ENCODE data around the gene ZNF550. TPM values are rescaled to one million over a fixed set of nuclear protein-coding genes. Genes with fewer than 3 reads are reported as not detected.
A peak's percentile ranks its signal among the peaks of the same experiment; 100 is the strongest.

Gene ZNF550
- total and polyA plus RNA-seq, 2 of the 13 experiments (the other 11 are each of a cell fraction or from before 2014, with no cell fraction given) = 8.6 to 9.1 TPM

- TF ChIP-seq ZNF710 (CRISPR knock-in tag; IDR thresholded peaks at IDR 0.05; ENCODE audit: borderline replicate concordance) (no peak), ZNF414 (CRISPR knock-in tag; IDR thresholded peaks at IDR 0.05) (no peak), LCORL (IDR thresholded peaks at IDR 0.05) (no peak), LCORL (CRISPR knock-in tag; IDR thresholded peaks at IDR 0.05) (no peak), WIZ (CRISPR knock-in tag; IDR thresholded peaks at IDR 0.05) (no peak), ZNF275 (CRISPR knock-in tag; IDR thresholded peaks at IDR 0.05; ENCODE audit: borderline replicate concordance) (no peak), GLI4 (CRISPR knock-in tag; IDR thresholded peaks at IDR 0.05; ENCODE audit: borderline replicate concordance) (0 out of 2 replicates have a peak, but pooled peaks have one; percentile 48), ZNF329 (CRISPR knock-in tag; IDR thresholded peaks at IDR 0.05; ENCODE audit: low read depth) (no peak), FOXK2 (IDR thresholded peaks at IDR 0.05) (no peak), TOE1 (CRISPR knock-in tag; IDR thresholded peaks at IDR 0.05) (no peak), HOXA5 (CRISPR knock-in tag; IDR thresholded peaks at IDR 0.05) (no peak), HINFP (CRISPR knock-in tag; IDR thresholded peaks at IDR 0.05; ENCODE audit: low read depth) (no peak), ELF1 (CRISPR knock-in tag; IDR thresholded peaks at IDR 0.05) (peak; percentile 38; the same call in 1 of the 2 replicates), ZNF335 (CRISPR knock-in tag; IDR thresholded peaks at IDR 0.05) (no peak), ZNF160 (CRISPR knock-in tag; IDR thresholded peaks at IDR 0.05) (no peak), PHF5A (CRISPR knock-in tag; IDR thresholded peaks at IDR 0.05; ENCODE audit: low read depth, unreplicated experiment) (no peak), NR2F1 (CRISPR knock-in tag; IDR thresholded peaks at IDR 0.05) (no peak), BCLAF1 (IDR thresholded peaks at IDR 0.05) (no peak), ZBTB8A (CRISPR knock-in tag; IDR thresholded peaks at IDR 0.05; ENCODE audit: borderline replicate concordance, low read depth) (no peak), TFAP4 (IDR thresholded peaks at IDR 0.05; ENCODE audit: borderline replicate concordance, low read depth) (no peak)
Observed at GRCh38 chr19:57583521-57584416, 24.1 kb upstream of the ZNF550 start, which contains the start of gene ZIK1 (continued).

Measured in HepG2 (cell line).